Tibial nerve (tissue), 3 donors: ENCODE data around the gene TGFB2.

Source experiments
- POLR2A ChIP-seq, 2 donors: fragments of 450-650 bp; IDR thresholded peaks; one replicate each; pipeline ENCODE4 v1.6.1; 2017; ENCODE audit warnings: antibody characterized with exemption in 2 of 2, mild to moderate bottlenecking in 2 of 2, moderate library complexity in 2 of 2
- TF ChIP-seq, protein P1 (sequence below), 5 experiments: fragments of 200-600 bp in 3 of 5; fragments of 450-650 bp in 2 of 5; sonication (generic) in 3 of 5; IDR thresholded peaks; one replicate each; pipeline ENCODE4 v1.5.1; 2016 to 2019; ENCODE audit warnings: antibody characterized with exemption in 5 of 5, mild to moderate bottlenecking in 3 of 5, moderate library complexity in 2 of 5

DNA sequence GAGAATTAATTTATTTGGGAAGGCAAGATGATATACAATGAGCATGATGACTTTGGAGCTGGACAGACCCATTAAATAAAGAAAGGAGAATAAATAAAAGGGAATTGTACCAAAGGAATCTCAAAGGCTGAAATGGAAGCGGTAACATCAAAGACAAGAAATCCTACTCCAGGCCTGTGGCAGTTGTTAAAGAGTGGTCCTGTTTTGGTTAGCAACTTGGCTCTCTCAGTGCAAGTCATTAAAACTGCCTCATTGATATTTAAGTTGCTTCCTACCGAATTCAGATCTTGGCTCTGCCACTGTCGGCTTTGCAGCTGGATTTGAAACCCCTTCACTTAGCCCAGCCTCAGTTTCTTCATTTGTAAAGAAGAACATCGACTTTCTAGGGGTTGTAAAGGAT is 10.1 kb downstream of the TGFB2 start:
- TF ChIP-seq POLR2A (IDR thresholded peaks at IDR 0.05) = no peak
- TF ChIP-seq, protein P1, sequence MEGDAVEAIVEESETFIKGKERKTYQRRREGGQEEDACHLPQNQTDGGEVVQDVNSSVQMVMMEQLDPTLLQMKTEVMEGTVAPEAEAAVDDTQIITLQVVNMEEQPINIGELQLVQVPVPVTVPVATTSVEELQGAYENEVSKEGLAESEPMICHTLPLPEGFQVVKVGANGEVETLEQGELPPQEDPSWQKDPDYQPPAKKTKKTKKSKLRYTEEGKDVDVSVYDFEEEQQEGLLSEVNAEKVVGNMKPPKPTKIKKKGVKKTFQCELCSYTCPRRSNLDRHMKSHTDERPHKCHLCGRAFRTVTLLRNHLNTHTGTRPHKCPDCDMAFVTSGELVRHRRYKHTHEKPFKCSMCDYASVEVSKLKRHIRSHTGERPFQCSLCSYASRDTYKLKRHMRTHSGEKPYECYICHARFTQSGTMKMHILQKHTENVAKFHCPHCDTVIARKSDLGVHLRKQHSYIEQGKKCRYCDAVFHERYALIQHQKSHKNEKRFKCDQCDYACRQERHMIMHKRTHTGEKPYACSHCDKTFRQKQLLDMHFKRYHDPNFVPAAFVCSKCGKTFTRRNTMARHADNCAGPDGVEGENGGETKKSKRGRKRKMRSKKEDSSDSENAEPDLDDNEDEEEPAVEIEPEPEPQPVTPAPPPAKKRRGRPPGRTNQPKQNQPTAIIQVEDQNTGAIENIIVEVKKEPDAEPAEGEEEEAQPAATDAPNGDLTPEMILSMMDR (IDR thresholded peaks at IDR 0.05) = no peak
